GM21360 (cell line): ENCODE results near the gene SP8.

Source experiments
- ATAC-seq: cut with Tn5 transposase; IDR thresholded peaks from one replicate; pipeline ENCODE4 v1.9.1; 2021; ENCODE audit warnings: mild to moderate bottlenecking, moderate library complexity; ENCODE audit not compliant: unreplicated experiment

SP8 gene

GRCh38 chr7:20776214-20776911, 10.3 kb downstream of the SP8 start:
- no peak for ATAC-seq

- ATAC-seq, result no peak
Observed at GRCh38 chr7:20754001-20754400, 32.7 kb downstream of the SP8 start.

GRCh38 chr7:20749906-20750305, 36.8 kb downstream of the SP8 start:
- ATAC-seq, result no peak

GRCh38 chr7:20748853-20749252, 37.8 kb downstream of the SP8 start:
- no peak for ATAC-seq

- ATAC-seq, result no peak
Observed at GRCh38 chr7:20747001-20747400, 39.7 kb downstream of the SP8 start.

- ATAC-seq, result no peak
Observed at GRCh38 chr7:20745702-20746101, 41.0 kb downstream of the SP8 start.

- no peak for ATAC-seq
Observed at GRCh38 chr7:20744954-20745446, 41.7 kb downstream of the SP8 start.

GRCh38 chr7:20742913-20743312, 43.8 kb downstream of the SP8 start:
- ATAC-seq, result no peak

GRCh38 chr7:20741801-20742200, 44.9 kb downstream of the SP8 start:
- no peak for ATAC-seq

- peak; percentile 23 for ATAC-seq
Observed at GRCh38 chr7:20738518-20739481, 47.9 kb downstream of the SP8 start.

- peak; percentile 76 for ATAC-seq
Observed at GRCh38 chr7:20737840-20738448, 48.7 kb downstream of the SP8 start.

GRCh38 chr7:20735346-20736065, 51.2 kb downstream of the SP8 start:
- ATAC-seq, result no peak
